Prostate gland (tissue), 2 donors: ENCODE data around the gene CDH13. TPM values are rescaled to one million over a fixed set of nuclear protein-coding genes. Genes with fewer than 3 reads are reported as not detected.

Experiments
- DNase-seq: peaks from one replicate; pipeline ENCODE4 v3.0.0-alpha.2; 2019; ENCODE audit warnings: low spot score
- H3K27ac ChIP-seq, 2 donors: fragments of 200-600 bp; sonication (generic); 2 replicates each; pipeline ENCODE4 v1.5.1; 2017 to 2019
- H3K27me3 ChIP-seq: fragments of 200-600 bp; sonication (generic); replicated peaks from 2 replicates; pipeline ENCODE4 v1.5.1; 2019; ENCODE audit not compliant: insufficient read depth
- H3K36me3 ChIP-seq, 2 donors: fragments of 200-600 bp; sonication (generic); 1 replicate in 1 of 2; 2 replicates in 1 of 2; pipeline versions ENCODE4 v1.5.1 to v1.8.1; 2017 to 2019
- H3K4me1 ChIP-seq: fragments of 200-600 bp; sonication (generic); replicated peaks from 2 replicates; pipeline ENCODE4 v1.5.1; 2019
- H3K4me3 ChIP-seq, 2 donors: fragments of 200-600 bp; sonication (generic); 2 replicates each; pipeline ENCODE4 v1.5.1; 2017 to 2019
- H3K9me3 ChIP-seq: fragments of 200-600 bp; sonication (generic); 2 replicates; pipeline ENCODE4 v1.5.1; 2017
- POLR2A ChIP-seq: fragments of 450-650 bp; IDR thresholded peaks from one replicate; pipeline ENCODE4 v1.6.1; 2016; ENCODE audit warnings: antibody characterized with exemption, mild to moderate bottlenecking
- POLR2AphosphoS5 ChIP-seq: sonication (generic); formaldehyde crosslinking; IDR thresholded peaks from one replicate; pipeline ENCODE4 v1.6.1; 2017; ENCODE audit warnings: antibody characterized with exemption
- WGBS: methylation state at CpG from one replicate; pipeline ENCODE4 v1.1.5; 2018; 5-methylcytosine and 5-hydroxymethylcytosine counted together
- intact Hi-C: fragments of 100-400 bp; cut with DNase I; formaldehyde crosslinking; loops from one replicate; pipeline ENCODE4 v1.14.2; 2022
- total RNA-seq, 2 donors: library from RNA; depleted of rRNA; stranded (reverse); fragments of >200 nt; gene quantifications; one replicate each; pipeline ENCODE4 v1.1.0, GENCODE V29; 2016
- TF ChIP-seq, protein P1 (sequence below), 4 experiments: fragments of 200-600 bp in 2 of 4; fragments of 450-650 bp in 2 of 4; sonication (generic) in 2 of 4; IDR thresholded peaks; 1 replicate in 3 of 4; 2 replicates in 1 of 4; pipeline ENCODE4 v1.5.1; 2016 to 2019; ENCODE audit warnings: antibody characterized with exemption in 4 of 4, mild to moderate bottlenecking in 2 of 4, moderate library complexity in 2 of 4

The CDH13 gene
- total RNA-seq, 2 donors from 2014 or later, result 20.6 to 23.0 TPM

- 66% methylated on average over 7 of the region's 7 CpGs for WGBS
- TF ChIP-seq, protein P1, sequence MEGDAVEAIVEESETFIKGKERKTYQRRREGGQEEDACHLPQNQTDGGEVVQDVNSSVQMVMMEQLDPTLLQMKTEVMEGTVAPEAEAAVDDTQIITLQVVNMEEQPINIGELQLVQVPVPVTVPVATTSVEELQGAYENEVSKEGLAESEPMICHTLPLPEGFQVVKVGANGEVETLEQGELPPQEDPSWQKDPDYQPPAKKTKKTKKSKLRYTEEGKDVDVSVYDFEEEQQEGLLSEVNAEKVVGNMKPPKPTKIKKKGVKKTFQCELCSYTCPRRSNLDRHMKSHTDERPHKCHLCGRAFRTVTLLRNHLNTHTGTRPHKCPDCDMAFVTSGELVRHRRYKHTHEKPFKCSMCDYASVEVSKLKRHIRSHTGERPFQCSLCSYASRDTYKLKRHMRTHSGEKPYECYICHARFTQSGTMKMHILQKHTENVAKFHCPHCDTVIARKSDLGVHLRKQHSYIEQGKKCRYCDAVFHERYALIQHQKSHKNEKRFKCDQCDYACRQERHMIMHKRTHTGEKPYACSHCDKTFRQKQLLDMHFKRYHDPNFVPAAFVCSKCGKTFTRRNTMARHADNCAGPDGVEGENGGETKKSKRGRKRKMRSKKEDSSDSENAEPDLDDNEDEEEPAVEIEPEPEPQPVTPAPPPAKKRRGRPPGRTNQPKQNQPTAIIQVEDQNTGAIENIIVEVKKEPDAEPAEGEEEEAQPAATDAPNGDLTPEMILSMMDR (IDR thresholded peaks at IDR 0.05), result no peak
- TF ChIP-seq POLR2AphosphoS5, result no peak
- Histone ChIP-seq H3K36me3 (no peaks in the 10 kb centered on the region), H3K4me3 (no peak overlapping the region), H3K9me3 (no peaks in the 10 kb centered on the region), H3K27me3 (no peaks in the 10 kb centered on the region), H3K4me1 (no peaks in the 10 kb centered on the region), H3K27ac (no peak overlapping the region)
- DNase-seq, result no peak
- intact Hi-C loops, result no loop called here
Measured at GRCh38 chr16:83481589-83481988, 854.8 kb downstream of the CDH13 start.

- Histone ChIP-seq H3K27me3 (no peaks in the 10 kb centered on the region), H3K9me3 (no peaks in the 10 kb centered on the region), H3K27ac (no peak overlapping the region), H3K4me3 (no peak overlapping the region), H3K4me1 (no peaks in the 10 kb centered on the region), H3K36me3 (no peaks in the 10 kb centered on the region)
- no peak for DNase-seq
- WGBS, result 67% methylated on average over 9 of the region's 9 CpGs
- TF ChIP-seq POLR2AphosphoS5, result no peak
- TF ChIP-seq, protein P1 (IDR thresholded peaks at IDR 0.05), result no peak
- no peak for TF ChIP-seq POLR2A
- intact Hi-C loops, result no loop called here
Measured at GRCh38 chr16:83482545-83483162, 855.9 kb downstream of the CDH13 start.

- Histone ChIP-seq H3K27ac (no peak overlapping the region), H3K36me3 (no peaks in the 10 kb centered on the region), H3K4me3 (no peak overlapping the region), H3K9me3 (no peaks in the 10 kb centered on the region), H3K4me1 (no peaks in the 10 kb centered on the region), H3K27me3 (no peaks in the 10 kb centered on the region)
- intact Hi-C loops, result no loop called here
- no peak for DNase-seq
- 61% methylated on average over 2 of the region's 2 CpGs for WGBS
- TF ChIP-seq POLR2AphosphoS5, result no peak
- TF ChIP-seq, protein P1 (IDR thresholded peaks at IDR 0.05), result no peak
- TF ChIP-seq POLR2A, result no peak
Measured at GRCh38 chr16:83490073-83490472, 863.3 kb downstream of the CDH13 start.

DNA sequence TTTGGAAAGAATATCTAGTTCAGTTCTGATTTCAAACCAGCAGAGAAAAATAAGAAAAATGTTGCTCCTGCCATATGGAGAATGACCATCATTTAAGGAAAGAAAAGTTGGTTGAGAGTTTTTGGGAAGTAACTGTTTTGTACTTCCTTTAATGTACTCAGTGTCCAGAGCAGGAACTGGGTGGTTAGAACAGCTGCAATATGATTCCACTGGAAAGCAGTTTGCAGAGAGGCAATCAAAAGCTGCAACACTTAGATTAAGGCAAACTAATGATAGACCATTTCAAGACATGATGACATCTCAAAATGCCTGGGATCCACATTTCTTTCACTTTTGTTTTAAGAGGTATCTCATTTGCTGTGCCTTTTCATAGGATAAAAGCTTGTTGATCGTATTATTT, 867.7 kb downstream of the CDH13 start:
- intact Hi-C loops, result no loop called here
- TF ChIP-seq, protein P1 (IDR thresholded peaks at IDR 0.05), result no peak
- TF ChIP-seq POLR2AphosphoS5 (no peak), POLR2A (no peak)

DNA sequence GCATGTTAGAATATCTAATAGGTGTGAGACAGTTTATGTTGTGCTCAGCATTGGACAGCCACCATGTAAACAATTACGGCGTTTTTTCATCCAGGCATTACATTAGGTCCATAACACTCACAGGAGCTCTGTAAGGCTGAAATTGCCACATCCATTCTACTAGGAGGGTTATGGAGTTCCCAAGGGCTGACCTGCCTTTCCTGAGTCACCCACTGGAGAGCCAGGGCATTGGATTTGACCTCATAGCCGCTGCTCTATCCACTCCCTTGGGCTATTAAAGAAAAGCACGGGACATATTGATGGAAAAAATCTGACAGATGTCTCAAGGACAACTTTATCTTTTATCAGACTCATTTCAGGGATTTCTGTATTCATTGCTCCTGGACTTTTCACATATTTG, 874.7 kb downstream of the CDH13 start:
- H3K4me3 ChIP-seq, result no peak overlapping the region
- H3K4me1 ChIP-seq, result no peaks in the 10 kb centered on the region
- 89% methylated on average over 4 of the region's 4 CpGs for WGBS
- intact Hi-C loops, result no loop called here
- H3K36me3 ChIP-seq, result no peaks in the 10 kb centered on the region
- no peak overlapping the region for H3K27ac ChIP-seq
- no peak for DNase-seq
- H3K9me3 ChIP-seq, result no peaks in the 10 kb centered on the region
- TF ChIP-seq POLR2AphosphoS5 (no peak), POLR2A (no peak)
- TF ChIP-seq, protein P1 (IDR thresholded peaks at IDR 0.05), result no peak
- no peaks in the 10 kb centered on the region for H3K27me3 ChIP-seq

More for the DNA sequence above, 867.7 kb downstream of the CDH13 start:
- Histone ChIP-seq H3K27me3 (no peaks in the 10 kb centered on the region), H3K9me3 (no peaks in the 10 kb centered on the region), H3K4me3 (no peak overlapping the region), H3K4me1 (no peaks in the 10 kb centered on the region), H3K36me3 (no peaks in the 10 kb centered on the region), H3K27ac (no peak overlapping the region)
- no peak for DNase-seq
- WGBS, result 96% methylated on average over 1 of the region's 1 CpG
